Karpas-422 (cell line): ENCODE data around the gene MMP14. TPM values are rescaled to one million over a fixed set of nuclear protein-coding genes. Genes with fewer than 3 reads are reported as not detected.

Experiments
- DNase-seq: peaks from one replicate; pipeline ENCODE4 v3.0.0-alpha.2; 2015
- H2AFZ ChIP-seq: fragments of 200-600 bp; sonication (generic); 2 replicates; pipeline ENCODE4 v1.6.1; 2014; ENCODE audit warnings: antibody characterized with exemption, low read length, mixed read lengths
- H3K27ac ChIP-seq: fragments of 200-600 bp; sonication (generic); 2 replicates; pipeline ENCODE4 v1.5.1; 2014; ENCODE audit warnings: mild to moderate bottlenecking, low read length, moderate library complexity
- H3K27me3 ChIP-seq: fragments of 200-600 bp; sonication (generic); 2 replicates; pipeline ENCODE4 v1.6.1; 2014; ENCODE audit warnings: low read length, mixed read lengths
- H3K36me3 ChIP-seq: fragments of 200-600 bp; sonication (generic); 2 replicates; pipeline ENCODE4 v1.6.1; 2014; ENCODE audit warnings: low read length, mixed read lengths; ENCODE audit not compliant: insufficient read depth
- H3K4me1 ChIP-seq: fragments of 200-600 bp; sonication (generic); 2 replicates; pipeline ENCODE4 v1.6.1; 2014; ENCODE audit warnings: mild to moderate bottlenecking, low read length, mixed read lengths
- H3K4me2 ChIP-seq: fragments of 200-600 bp; sonication (generic); 2 replicates; pipeline ENCODE4 v1.6.1; 2014; ENCODE audit warnings: low read length, low read depth, mild to moderate bottlenecking; ENCODE audit not compliant: poor library complexity, severe bottlenecking
- H3K4me3 ChIP-seq: fragments of 200-600 bp; sonication (generic); 2 replicates; pipeline ENCODE4 v1.5.1; 2014; ENCODE audit warnings: mild to moderate bottlenecking, antibody characterized with exemption, low read length, mixed read lengths
- H3K79me2 ChIP-seq: fragments of 200-600 bp; sonication (generic); 2 replicates; pipeline ENCODE4 v1.6.1; 2014; ENCODE audit warnings: mild to moderate bottlenecking, low read length, mixed read lengths
- H3K9ac ChIP-seq: fragments of 200-600 bp; sonication (generic); 2 replicates; pipeline ENCODE4 v1.6.0; 2014; ENCODE audit warnings: low read length
- H3K9me2 ChIP-seq: fragments of 200-600 bp; sonication (generic), shearing (Covaris generic); replicated peaks from 2 replicates; pipeline ENCODE4 v1.6.0; 2014; ENCODE audit warnings: mild to moderate bottlenecking, low read length, moderate library complexity; ENCODE audit not compliant: insufficient read depth
- H3K9me3 ChIP-seq: fragments of 300-700, 200-600 bp; sonication (generic); 2 replicates; pipeline ENCODE4 v1.6.1; 2014; ENCODE audit warnings: low read length, mixed read lengths
- H4K20me1 ChIP-seq: fragments of 200-600 bp; sonication (generic); 2 replicates; pipeline ENCODE4 v1.6.1; 2014; ENCODE audit warnings: mild to moderate bottlenecking, antibody characterized with exemption, low read length, low read depth; ENCODE audit not compliant: insufficient read depth
- total RNA-seq: library from RNA; depleted of rRNA; stranded (reverse); fragments of >200 nt; shearing (Covaris generic); gene quantifications from 2 replicates; pipeline ENCODE4 v1.2.3, GENCODE V29; 2014; ENCODE audit warnings: low replicate concordance

The MMP14 gene
- total RNA-seq, 1 experiment from 2014 or later: 1.9 TPM

DNA sequence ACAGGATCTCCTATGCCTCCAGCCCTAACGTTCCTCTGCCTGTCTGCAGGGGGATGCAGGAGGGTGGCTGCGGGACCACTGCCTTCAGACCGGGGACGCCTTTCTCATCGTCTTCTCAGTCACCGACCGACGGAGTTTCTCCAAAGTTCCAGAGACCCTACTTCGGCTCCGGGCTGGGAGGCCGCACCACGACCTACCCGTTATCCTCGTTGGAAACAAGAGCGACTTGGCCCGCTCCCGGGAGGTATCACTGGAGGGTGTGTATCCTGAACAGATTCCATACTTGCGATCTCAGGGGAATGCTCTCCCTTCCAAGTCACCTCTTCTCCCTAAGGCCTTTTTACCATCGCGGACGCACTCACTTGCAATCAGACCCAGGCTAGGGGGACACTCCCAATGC is 49.6 kb downstream of the MMP14 start:
- Histone ChIP-seq H4K20me1 (peaks cover 15% of the 10 kb centered on the region; the same call in 1 of the 2 replicates), H3K4me1 (peaks cover 80% of the 10 kb centered on the region), H3K27ac (no peak overlapping the region), H3K36me3 (no peaks in the 10 kb centered on the region), H2AFZ (0 out of 2 replicates have a peak overlapping the region, but pooled peaks have one; percentile 72), H3K4me2 (peak overlapping the region; percentile 88), H3K79me2 (no peaks in the 10 kb centered on the region), H3K9me2 (no peaks in the 10 kb centered on the region), H3K9me3 (no peaks in the 10 kb centered on the region), H3K4me3 (peak overlapping the region; percentile 65), H3K27me3 (peaks cover 4% of the 10 kb centered on the region; the same call in 1 of the 2 replicates), H3K9ac (peak overlapping the region; percentile 68)
- no peak for DNase-seq

DNA sequence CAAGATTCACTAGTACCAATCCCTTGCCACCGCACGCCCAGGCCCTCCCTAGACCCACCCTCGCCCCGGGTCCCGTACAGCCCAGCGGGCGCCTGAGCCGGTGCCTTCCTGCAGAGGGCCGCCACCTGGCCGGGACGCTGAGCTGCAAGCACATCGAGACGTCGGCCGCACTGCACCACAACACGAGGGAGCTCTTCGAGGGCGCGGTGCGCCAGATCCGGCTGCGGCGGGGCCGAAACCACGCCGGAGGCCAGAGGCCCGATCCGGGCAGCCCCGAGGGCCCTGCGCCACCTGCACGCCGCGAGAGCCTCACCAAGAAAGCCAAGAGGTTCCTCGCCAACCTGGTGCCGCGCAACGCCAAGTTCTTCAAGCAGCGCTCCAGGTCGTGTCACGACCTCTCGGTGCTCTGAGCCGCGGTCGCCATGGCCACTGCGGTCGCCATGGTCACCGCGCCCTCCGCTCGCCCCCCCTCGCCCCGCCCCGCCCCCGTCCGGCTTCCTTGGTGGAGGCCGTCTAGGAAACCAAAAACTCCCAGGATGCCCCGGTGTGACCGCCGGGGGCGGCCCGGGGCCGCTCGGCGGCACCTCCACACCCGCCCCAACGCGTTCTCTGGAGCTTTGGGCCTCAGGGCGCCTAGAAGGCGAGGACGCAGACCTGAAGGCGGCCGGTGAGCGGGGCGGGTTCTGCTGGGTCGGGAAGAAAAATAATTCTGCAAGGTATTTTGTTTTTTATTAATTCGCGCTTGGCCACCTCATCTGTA is 50.3 kb downstream of the MMP14 start:
- H3K27me3 ChIP-seq: peaks cover 4% of the 10 kb centered on the region; the same call in 1 of the 2 replicates
- H3K9me3 ChIP-seq: no peaks in the 10 kb centered on the region
- peaks cover 80% of the 10 kb centered on the region for H3K4me1 ChIP-seq
- peak overlapping the region; percentile 68 for H3K9ac ChIP-seq
- H2AFZ ChIP-seq: peak overlapping the region; percentile 72
- H3K4me2 ChIP-seq: peak overlapping the region; percentile 88
- peak; percentile 94 for DNase-seq
- H3K79me2 ChIP-seq: no peaks in the 10 kb centered on the region
- H3K27ac ChIP-seq: peak overlapping the region; percentile 95
- peaks cover 15% of the 10 kb centered on the region; the same call in 1 of the 2 replicates for H4K20me1 ChIP-seq
- H3K4me3 ChIP-seq: peak overlapping the region; percentile 65
- H3K9me2 ChIP-seq: no peaks in the 10 kb centered on the region
- no peaks in the 10 kb centered on the region for H3K36me3 ChIP-seq

DNA sequence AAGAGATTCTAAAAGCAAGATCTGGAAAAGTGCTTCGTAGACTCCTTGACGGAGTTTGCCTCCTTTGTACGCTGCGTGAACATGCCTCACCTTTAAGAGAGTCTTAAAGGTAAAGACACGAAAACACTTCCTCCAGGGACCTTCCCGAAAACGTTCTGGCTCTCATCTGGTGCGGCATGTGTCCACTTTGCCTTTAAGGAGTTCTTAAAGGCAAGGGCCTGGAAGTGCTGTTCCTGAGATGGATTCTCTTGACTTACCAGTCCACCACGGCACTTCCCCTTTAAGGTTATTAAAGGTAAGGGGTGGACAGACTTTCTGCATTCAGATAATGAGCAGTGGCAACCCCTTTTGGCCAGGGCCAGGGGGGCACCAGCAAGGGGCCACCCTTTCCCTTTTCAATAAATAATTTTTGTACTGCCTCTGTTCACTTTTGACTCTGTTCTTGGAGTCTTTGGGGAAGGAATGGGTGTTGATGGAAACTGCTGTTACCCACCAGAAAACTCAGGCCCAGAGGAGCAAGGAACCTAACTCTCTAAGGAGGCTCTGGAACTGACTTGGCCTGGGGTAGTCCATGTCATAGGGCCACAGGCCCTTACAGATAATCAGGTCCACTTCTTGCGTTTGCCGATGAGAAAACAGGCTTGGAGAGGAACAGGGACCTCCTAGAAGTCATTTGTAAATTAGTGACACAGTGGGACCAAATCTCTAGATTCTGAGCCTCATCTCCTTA is 51.0 kb downstream of the MMP14 start:
- no peaks in the 10 kb centered on the region for H3K9me2 ChIP-seq
- H3K36me3 ChIP-seq: no peaks in the 10 kb centered on the region
- H3K4me2 ChIP-seq: peak overlapping the region; percentile 88
- no peaks in the 10 kb centered on the region for H3K9me3 ChIP-seq
- peaks cover 83% of the 10 kb centered on the region for H3K4me1 ChIP-seq
- H3K9ac ChIP-seq: peak overlapping the region; percentile 68
- no peaks in the 10 kb centered on the region for H3K79me2 ChIP-seq
- peak overlapping the region; percentile 63; the same call in 1 of the 2 replicates for H2AFZ ChIP-seq
- peak; percentile 90 for DNase-seq
- peaks cover 4% of the 10 kb centered on the region; the same call in 1 of the 2 replicates for H3K27me3 ChIP-seq
- peaks cover 13% of the 10 kb centered on the region; the same call in 1 of the 2 replicates for H4K20me1 ChIP-seq
- H3K27ac ChIP-seq: peak overlapping the region; percentile 95
- peak overlapping the region; percentile 65 for H3K4me3 ChIP-seq

DNA sequence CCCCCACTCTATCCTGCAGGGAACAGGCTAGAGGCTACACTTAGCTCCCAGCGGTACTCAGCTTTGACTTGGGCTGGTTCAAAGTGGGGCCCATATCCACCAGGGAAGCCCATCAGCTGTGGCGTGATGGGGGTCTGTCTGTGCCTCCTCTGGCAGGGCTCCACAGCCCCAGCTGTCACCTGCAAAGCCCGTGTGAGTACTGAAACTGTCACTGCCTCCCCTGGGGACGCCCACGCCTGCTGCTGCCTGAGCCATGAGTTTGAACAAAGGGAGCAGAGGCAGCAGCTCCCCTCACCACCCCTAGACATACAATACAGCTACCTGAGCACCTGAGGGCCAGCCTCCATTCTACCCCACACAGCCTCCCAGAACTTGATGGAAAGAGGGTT is 51.6 kb downstream of the MMP14 start:
- Histone ChIP-seq H3K4me1 (peaks cover 83% of the 10 kb centered on the region), H3K9me2 (no peaks in the 10 kb centered on the region), H3K4me2 (peak overlapping the region; percentile 88), H2AFZ (no peak overlapping the region), H3K36me3 (no peaks in the 10 kb centered on the region), H3K9me3 (no peaks in the 10 kb centered on the region), H3K27ac (peak overlapping the region; percentile 95), H4K20me1 (peaks cover 9% of the 10 kb centered on the region; the same call in 1 of the 2 replicates), H3K9ac (peak overlapping the region; percentile 68), H3K79me2 (no peaks in the 10 kb centered on the region), H3K27me3 (peaks cover 4% of the 10 kb centered on the region; the same call in 1 of the 2 replicates), H3K4me3 (peak overlapping the region; percentile 65)
- peak; percentile 93 for DNase-seq

DNA sequence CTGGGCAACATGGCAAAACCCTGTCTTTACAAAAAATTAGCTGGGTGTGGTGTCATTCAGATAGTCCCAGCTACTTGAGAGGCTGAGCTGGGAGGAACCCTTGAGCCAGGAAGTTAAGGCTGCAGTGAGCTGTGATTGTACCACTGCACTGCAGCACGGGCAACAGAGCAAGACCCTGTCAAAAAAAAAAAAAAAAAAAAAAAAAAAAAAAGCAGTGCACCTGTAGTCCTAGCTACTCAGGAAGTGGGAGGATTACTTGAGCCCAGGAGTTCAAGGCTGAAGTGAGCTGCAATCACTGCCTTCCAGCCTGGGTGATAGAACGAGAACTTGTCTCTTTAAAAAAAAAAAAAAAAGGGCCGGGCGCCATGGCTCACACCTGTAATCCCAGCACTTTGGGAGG is 52.3 kb downstream of the MMP14 start:
- Histone ChIP-seq H3K4me1 (peaks cover 84% of the 10 kb centered on the region), H3K27me3 (peaks cover 4% of the 10 kb centered on the region; the same call in 1 of the 2 replicates), H3K79me2 (no peaks in the 10 kb centered on the region), H2AFZ (no peak overlapping the region), H3K4me2 (peak overlapping the region; percentile 88), H3K9me3 (no peaks in the 10 kb centered on the region), H3K4me3 (peak overlapping the region; percentile 65; the same call in 1 of the 2 replicates), H3K9ac (peak overlapping the region; percentile 68), H4K20me1 (peaks cover 5% of the 10 kb centered on the region; the same call in 1 of the 2 replicates), H3K36me3 (no peaks in the 10 kb centered on the region), H3K9me2 (no peaks in the 10 kb centered on the region), H3K27ac (peak overlapping the region; percentile 95)
- DNase-seq: peak; percentile 90

DNA sequence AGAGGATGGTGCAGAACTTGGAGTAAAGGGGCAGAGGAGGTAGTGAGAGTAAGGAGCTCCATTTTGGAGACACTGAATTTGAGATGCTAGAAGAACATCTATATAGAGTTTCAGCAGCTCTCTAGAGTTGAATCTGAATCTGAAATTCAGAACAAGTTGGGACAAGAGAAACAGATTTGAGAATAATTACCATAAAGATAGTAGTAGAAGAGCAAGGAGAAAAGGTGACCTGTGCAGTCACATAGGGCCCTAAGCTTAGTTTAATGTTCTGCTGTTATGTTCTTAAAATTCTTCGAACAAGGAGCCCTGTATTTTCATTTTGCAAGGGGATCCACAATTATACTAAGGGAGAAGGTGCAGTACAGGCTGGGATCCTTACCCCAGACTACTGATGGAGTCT is 54.0 kb downstream of the MMP14 start:
- Histone ChIP-seq H3K36me3 (no peaks in the 10 kb centered on the region), H3K9me2 (no peaks in the 10 kb centered on the region), H3K4me3 (no peak overlapping the region), H3K4me1 (peaks cover 73% of the 10 kb centered on the region), H3K79me2 (no peaks in the 10 kb centered on the region), H4K20me1 (no peaks in the 10 kb centered on the region), H3K4me2 (no peak overlapping the region), H3K27me3 (peaks cover 4% of the 10 kb centered on the region; the same call in 1 of the 2 replicates), H3K9ac (no peak overlapping the region), H3K27ac (no peak overlapping the region), H3K9me3 (no peaks in the 10 kb centered on the region), H2AFZ (no peak overlapping the region)
- no peak for DNase-seq

DNA sequence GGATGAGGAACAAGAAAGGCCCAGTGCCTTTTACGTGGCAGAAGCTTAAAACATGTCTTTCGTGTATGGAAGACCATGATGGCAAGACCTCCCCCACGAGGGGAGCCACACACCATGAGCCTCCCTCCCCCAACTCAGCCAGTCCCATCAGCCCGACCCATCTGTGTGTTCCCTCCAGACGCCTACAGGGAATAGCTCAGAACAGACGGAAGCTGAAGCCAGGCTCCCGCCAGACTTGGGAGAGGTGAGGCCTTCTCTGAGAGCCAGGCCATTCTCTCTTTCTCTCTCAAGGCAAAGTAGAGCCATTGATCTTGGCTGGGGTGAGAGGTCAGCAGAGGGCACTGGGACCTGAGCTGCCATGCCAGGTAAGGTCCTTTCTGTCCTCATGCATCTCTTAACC is 56.1 kb downstream of the MMP14 start:
- Histone ChIP-seq H3K9me3 (no peaks in the 10 kb centered on the region), H3K9me2 (no peaks in the 10 kb centered on the region), H3K27ac (no peak overlapping the region), H4K20me1 (no peaks in the 10 kb centered on the region), H3K9ac (no peak overlapping the region), H3K79me2 (no peaks in the 10 kb centered on the region), H3K27me3 (no peaks in the 10 kb centered on the region), H3K4me3 (no peak overlapping the region), H2AFZ (no peak overlapping the region), H3K4me1 (peaks cover 52% of the 10 kb centered on the region), H3K4me2 (peak overlapping the region; percentile 50), H3K36me3 (no peaks in the 10 kb centered on the region)
- DNase-seq: no peak

DNA sequence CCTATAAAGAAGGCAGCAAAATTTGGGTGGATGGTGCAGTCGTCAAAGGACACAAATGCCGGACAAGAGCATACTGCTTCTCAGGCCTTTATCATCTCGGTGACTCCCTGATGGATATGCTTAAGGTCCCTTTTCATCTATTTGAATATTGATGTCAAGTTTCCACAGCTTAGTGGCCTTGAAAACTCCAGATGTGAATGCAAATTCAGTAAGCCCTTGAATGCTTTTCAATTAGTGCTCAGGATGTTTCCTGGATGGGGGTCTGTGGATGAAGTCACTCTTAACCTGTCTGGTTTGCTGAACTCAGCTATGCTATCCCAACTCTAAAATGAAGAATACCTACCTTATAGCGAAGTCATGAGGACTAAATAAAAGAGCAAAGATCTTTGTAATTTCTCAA is 57.3 kb downstream of the MMP14 start:
- no peaks in the 10 kb centered on the region for H3K9me2 ChIP-seq
- peak overlapping the region; percentile 38 for H3K27ac ChIP-seq
- H3K4me1 ChIP-seq: peaks cover 40% of the 10 kb centered on the region
- DNase-seq: peak; percentile 85
- H3K9ac ChIP-seq: peak overlapping the region; percentile 33
- no peaks in the 10 kb centered on the region for H4K20me1 ChIP-seq
- H3K9me3 ChIP-seq: no peaks in the 10 kb centered on the region
- H3K79me2 ChIP-seq: no peaks in the 10 kb centered on the region
- H2AFZ ChIP-seq: no peak overlapping the region
- H3K4me2 ChIP-seq: peak overlapping the region; percentile 50
- no peaks in the 10 kb centered on the region for H3K27me3 ChIP-seq
- H3K36me3 ChIP-seq: no peaks in the 10 kb centered on the region
- peak overlapping the region; percentile 12; the same call in 1 of the 2 replicates for H3K4me3 ChIP-seq
